ENCODE measurements around the gene PAGR1. TPM values are rescaled to one million over a fixed set of nuclear protein-coding genes. Genes with fewer than 3 reads are reported as not detected.
A peak's percentile ranks its signal among the peaks of the same experiment; 100 is the strongest.
"Not testable (repeated sequence)": the region's sequence is repeated elsewhere in the genome, so short reads cannot be mapped to it uniquely, and the experiment has no call there.

Gene PAGR1
- total RNA-seq, 1 donor from 2014 or later = 30.1 TPM

DNA sequence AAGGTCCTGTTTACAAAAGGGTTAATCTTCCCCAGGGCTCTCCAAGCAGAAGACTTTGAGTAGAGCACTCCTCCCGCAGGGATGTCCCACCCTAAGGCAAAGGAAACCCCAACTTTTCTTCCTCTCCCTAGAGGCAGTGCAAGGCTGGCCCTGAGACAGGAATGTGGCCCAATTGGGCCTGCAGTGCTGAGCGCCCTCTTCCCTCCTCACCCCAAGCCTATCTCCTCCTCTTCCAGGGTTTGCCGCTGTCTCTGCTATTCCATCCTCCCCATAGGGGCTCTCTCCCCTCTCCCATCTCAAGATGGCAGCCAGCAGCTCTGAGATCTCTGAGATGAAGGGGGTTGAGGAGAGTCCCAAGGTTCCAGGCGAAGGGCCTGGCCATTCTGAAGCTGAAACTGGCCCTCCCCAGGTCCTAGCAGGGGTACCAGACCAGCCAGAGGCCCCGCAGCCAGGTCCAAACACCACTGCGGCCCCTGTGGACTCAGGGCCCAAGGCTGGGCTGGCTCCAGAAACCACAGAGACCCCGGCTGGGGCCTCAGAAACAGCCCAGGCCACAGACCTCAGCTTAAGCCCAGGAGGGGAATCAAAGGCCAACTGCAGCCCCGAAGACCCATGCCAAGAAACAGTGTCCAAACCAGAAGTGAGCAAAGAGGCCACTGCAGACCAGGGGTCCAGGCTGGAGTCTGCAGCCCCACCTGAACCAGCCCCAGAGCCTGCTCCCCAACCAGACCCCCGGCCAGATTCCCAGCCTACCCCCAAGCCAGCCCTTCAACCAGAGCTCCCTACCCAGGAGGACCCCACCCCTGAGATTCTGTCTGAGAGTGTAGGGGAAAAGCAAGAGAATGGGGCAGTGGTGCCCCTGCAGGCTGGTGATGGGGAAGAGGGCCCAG, 3.0 kb upstream of the PAGR1 start:
- DNase-seq = no peak

DNA sequence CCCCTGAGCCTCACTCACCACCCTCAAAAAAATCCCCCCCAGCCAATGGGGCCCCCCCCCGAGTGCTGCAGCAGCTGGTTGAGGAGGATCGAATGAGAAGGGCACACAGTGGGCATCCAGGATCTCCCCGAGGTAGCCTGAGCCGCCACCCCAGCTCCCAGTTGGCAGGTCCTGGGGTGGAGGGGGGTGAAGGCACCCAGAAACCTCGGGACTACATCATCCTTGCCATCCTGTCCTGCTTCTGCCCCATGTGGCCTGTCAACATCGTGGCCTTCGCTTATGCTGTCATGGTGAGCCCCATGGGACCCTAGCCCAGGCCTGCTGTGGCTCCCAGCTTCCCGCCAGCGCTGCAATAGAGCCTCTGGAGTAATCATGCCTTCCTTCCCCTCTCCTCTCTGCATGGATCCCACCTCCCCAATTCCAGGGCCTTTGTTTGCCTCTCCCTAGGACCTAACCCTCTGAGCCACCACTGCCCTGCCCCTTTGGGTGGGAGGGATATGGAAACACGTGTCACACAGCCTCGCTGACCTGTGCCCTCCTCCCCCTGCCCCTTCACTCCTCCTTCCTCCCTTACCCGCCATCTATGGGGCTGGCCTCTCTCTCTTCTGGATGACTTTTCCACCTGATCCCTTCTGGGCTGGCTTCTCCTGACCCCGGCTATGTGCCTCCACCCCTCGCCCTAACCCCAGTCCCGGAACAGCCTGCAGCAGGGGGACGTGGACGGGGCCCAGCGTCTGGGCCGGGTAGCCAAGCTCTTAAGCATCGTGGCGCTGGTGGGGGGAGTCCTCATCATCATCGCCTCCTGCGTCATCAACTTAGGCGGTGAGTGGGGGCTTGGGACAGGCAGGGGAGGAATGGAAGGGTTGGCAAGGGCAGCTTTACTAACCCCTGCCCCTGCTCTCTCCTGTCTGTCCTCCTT, 2.0 kb upstream of the PAGR1 start:
- no peak for DNase-seq

DNA sequence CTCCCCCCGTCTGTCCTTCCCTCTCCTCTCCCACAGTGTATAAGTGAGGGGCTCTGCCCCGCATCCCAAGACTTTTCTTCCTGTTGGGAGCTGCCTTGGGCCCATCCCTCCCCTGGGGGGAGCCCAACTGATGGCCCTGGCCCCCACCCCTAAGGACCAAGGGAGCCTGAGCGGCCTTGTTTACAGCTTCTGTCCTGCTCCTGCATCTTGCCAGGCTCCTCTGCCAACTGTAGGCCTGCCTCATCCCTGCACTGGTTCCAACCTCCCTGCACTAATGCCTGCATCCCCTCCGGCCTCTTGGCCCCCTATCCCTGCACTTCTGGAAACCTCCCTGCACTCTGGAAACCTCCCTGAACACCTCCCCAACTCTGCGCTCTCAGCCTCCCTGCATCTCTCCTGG, 1.4 kb upstream of the PAGR1 start:
- no peak for DNase-seq

DNA sequence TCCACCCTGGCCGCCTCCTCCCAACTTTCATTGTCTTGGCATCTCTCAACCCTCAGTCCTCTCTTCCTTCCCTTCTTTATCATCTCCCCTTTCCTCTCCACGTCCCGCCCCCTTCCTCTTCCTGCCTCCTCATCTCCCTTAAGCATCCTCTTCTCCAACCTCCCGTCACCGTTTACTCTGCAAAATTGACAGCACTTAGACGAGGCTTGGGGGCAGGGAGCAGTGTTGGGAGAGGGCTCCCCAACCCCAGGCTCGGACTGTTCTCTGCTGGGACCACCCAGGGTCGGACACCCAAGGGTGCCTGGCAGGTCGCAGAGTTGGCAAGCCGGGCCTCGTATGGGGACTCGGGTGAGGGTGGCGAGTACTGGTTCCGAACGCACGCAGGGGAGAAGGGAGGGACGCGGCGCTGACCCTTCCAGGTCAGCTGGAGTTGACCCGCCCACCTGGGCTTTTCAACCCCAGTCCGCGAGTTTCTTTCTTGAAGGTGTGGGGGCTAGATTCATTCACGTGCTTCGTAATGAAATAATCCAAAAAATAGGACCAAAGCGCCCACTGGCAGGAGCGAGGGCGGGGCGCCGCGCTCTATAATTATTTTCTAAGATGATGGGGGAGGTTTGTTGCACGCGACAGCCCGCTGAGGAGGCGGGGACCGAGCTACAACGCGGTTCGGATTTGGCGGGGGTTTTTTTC, 775 bp upstream of the PAGR1 start:
- no peak for DNase-seq

DNA sequence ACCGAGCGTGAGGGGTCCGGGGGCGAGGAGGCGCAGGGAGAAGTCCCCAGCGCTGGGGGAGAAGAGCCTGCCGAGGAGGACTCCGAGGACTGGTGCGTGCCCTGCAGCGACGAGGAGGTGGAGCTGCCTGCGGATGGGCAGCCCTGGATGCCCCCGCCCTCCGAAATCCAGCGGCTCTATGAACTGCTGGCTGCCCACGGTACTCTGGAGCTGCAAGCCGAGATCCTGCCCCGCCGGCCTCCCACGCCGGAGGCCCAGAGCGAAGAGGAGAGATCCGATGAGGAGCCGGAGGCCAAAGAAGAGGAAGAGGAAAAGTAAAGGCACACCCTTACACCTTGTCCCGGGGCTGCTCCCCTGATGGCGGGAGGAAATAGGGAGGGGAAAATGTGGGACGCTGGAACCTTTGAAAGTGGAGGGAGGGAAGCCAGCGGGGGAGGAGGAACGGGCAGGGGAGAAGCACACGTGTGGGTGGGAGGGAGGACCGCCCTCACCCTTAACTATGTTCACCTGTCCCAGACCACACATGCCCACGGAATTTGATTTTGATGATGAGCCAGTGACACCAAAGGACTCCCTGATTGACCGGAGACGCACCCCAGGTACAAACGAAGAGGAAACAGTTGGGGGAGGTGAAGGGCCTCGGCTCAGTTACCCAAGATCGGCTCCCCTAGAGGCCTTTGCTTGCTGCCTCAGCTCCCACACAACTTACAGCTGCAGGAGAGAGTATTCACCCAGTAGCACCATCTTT, 916 bp downstream of the PAGR1 start:
- DNase-seq = peak; percentile 69

DNA sequence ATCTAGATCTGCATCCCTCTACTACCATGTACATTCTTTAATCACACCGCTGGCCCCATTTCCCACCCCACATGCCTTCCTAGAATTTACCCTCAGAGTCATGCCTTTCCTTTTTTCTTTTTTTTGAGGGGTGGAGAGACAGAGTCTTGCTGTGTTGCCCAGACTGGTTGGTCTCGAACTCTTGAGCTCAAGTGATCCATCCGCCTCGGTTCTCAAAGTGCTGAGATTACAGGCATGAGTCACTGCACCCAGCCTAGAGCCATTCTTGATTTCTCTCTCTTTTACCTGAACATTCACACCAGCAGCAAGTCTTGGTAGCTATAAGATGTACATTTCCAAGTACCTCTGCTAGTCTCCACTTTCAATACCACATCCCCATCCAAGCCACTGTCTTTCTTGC, 2.1 kb downstream of the PAGR1 start:
- no peak for DNase-seq

DNA sequence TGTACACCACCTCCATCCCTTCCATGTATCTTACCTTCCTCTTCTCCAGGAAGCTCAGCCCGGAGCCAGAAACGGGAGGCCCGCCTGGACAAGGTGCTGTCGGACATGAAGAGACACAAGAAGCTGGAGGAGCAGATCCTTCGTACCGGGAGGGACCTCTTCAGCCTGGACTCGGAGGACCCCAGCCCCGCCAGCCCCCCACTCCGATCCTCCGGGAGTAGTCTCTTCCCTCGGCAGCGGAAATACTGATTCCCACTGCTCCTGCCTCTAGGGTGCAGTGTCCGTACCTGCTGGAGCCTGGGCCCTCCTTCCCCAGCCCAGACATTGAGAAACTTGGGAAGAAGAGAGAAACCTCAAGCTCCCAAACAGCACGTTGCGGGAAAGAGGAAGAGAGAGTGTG, 3.6 kb downstream of the PAGR1 start:
- no peak for DNase-seq

DNA sequence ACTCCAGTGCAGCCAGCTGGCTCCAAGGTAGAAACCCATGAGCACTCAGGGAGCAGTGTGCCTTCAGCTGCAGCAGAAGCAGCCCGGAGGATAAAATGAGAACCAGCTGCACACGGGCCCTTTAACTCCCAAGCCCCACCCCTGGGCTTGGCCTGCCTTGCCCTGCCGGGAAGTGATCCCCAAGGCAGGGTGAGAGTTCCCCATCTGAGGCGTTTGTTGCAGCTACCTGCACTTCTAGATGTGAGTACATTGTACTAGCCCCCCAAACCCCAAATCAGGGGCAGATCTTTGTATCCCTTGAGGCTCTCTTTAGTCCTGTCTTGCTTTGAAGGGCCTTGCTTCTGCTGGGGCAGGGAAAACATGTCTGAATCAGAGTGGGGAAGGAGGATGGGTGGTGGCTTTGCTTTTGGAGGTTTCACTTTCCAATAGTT, 4.3 kb downstream of the PAGR1 start, which contains the start of gene MVP:
Gene MVP (plus strand): TSS at position 192 of the 431 bp plus-strand sequence. CDS start 10,088 bp downstream, outside the sequence.
- DNase-seq = peak; percentile 63

DNA sequence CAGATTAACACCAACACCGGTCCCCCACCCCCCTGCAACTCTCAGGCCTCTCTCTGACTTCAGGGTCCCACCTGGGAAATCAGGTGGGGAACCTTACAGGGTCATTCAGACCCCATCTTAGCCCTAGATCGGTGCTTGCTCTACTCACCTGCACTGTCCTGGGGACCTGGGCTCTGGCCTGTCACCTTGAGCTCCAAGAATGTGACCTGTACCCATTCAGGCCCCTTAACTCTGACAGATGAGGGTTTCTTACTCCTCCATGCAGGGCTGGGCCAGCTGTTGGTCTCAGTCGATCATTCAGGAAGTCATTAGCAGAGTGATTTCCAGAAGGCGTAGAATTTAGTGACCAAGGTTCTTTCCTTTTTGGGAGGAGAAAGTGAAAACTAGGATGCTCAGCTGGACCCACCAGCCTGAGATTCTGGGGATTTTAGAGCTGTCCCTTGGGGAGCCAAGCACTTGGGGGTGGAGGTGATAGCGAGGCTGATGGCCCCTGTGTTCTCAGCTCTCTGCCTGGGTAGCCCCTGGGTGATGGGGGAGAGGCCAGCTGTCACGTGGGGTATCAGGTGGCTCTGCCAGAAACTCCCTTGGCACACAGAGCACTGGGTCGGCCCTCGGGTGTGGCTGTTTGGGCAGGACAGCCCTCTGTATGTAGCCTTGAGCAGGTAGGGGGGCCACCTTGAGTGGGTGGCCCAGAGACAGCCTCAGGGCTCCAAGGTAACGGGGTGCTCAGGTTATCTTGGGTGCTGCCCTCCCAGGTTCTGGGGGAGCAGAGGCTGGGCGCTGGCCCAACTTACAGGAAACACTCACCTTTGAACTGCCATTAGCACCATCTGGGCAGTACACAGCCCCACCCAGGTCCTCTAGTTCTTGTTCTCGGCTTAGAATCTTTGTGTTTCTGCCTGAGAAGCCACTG, 5.0 kb downstream of the PAGR1 start:
- peak; percentile 34 for DNase-seq

DNA sequence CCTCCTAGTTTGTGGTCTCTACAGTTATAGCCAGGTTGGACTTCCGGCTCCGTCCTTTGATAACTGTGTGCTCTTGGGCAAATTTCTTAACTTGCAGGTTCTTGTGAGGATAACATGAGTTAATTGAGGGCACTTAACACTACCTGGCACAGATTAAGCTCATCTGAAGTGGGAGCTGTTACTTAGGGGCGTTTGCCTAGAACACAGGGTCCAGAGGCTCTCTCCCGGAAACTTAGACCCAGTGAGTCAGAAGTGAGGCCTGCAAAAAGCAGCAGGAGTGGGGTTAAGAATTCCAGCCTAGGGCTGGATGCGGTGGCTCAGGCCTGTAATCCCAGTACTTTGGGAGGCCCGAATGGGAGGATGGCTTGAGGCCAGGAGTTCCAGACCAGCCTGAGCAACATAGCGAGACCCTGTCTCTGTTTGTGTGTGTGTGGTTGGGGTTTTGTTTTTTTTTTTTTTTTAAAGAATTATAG, 5.7 kb downstream of the PAGR1 start:
- peak; percentile 76 for DNase-seq

DNA sequence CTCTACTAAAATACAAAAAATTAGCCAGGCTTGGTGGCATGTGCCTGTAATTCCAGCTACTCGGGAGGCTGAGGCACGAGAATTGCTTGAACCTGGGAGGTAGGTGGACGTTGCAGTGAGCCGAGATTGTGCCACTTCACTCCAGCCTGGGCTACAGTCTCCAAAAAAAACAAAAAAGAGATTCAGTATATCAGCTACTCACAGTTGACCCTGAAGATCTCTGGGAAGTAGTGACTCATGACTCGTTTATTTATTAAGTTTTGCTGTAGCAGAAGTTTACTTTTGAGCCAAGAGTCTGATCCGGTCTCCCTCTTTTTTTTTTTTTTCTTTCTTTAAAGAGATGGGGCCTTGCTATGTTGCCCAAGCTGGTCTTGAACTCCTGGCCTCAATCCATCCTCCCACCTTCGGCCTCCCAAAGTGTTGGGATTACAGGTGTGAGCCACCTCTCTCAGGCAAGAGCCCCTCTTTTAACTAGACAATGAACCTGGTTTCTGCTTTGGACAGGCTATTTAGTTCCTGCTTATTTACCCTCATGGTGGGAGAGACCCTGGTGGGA, 8.7 kb downstream of the PAGR1 start:
- DNase-seq = peak; percentile 85

DNA sequence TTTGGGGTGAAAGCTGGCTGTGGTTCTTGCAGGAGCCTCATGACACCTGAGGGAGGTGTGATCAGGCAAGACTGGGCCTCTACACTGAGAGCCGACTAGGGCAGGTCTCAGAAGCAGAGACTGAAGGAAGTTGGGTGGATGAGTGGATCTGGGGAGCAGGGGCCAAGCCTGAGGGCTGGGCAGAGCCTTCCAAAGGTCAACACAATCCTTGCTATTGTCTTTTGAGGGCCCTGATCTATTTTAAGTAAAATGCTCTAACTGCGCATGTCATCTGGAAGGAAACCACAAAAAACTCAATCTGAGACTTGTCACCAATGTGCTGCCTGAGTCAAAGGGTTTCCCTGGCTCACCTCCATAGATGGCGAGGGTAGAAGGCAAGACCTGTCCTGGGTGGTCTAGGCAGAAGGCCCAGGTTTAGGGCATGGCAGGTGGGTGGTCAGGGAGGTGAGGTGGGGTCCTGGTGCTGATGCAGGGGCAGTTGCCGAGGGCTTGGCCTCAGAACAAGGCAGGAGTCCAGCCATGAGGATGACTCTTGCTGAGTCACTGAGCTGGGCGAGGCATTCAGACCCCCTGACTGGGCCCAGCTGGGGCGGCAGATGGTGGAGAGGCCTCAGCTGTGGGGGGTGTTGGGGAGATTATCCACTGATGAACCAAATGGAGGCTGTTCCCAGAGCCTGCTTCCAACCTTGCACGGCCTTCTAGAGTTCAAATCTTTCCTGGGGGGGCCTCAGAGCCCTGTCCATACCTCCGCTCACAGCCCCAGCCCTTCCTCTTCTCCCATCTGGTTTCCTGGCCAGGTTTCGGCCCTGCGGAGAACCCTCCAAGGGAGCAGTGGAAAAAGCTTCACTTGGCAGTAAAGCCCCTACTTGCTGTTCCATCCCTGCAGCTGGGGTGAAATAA, 9.4 kb downstream of the PAGR1 start:
- peak; percentile 66 for DNase-seq

DNA sequence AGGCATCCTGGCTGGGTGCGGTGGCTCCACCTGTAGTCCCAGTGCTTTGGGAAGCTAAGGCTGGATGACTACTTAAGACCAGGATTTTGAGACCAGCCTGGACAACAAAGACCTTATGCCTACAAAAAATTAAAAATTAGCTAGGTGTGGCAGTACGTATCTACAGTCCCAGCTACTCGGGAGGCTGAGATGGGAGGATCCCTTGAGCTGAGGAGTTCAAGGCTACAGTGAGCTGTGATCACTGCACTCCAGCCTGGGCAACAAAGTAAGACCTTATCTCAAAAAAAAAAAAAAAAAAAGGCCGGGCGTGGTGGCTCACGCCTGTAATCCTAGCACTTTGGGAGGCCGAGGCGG, 10.4 kb downstream of the PAGR1 start:
- DNase-seq = no peak

DNA sequence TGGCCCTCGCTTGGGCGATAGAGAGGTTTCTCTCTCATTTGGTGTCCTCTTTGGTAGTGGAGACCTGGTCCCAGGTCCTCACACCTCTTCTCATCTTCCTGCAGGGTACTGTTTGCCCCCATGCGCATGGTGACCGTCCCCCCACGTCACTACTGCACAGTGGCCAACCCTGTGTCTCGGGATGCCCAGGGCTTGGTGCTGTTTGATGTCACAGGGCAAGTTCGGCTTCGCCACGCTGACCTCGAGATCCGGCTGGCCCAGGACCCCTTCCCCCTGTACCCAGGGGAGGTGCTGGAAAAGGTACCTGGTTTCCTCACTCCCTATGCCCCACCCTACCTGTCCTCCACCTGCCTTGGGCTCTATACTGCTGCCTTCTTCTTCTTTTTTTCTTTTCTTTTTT, 14.8 kb downstream of the PAGR1 start:
- DNase-seq = no peak

DNA sequence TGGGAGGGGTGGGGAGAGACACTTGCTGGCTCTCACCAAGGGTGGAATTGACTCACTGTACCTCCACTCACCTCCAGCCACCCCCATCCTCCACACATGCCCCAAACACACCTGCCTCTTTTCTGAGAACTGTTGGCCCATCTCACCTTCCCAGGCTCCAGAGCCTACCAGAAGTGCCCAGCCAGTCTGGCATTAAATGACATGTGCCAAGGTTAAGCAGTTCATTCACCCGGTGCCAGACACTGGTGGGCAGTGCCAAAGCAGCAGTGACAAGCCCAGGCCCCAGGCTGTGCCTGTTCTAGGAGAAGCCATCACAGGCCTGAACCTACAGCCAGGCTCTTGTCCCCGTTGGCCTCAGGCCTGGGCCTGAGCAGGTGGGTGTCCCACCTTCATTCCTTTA, 15.5 kb downstream of the PAGR1 start:
- no peak for DNase-seq

DNA sequence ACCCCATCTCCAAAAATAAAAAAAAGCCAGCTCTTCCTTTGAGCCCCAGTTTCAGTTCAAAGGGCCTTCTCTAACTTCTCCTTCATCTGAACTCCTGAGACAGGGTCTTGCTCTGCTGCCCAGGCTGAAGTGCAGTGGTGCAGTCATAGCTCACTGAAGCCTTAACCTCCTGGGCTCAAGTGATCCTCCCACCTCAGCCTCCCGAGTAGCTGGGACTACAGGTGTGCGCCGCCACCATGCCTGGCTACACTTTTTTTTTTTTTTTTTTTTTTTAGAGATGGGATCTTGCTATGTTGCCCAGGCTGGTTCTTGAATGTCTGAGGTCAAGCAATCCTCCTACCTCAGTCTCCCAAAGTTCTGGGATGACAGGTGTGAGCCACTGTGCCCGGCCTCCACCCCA, 17.3 kb downstream of the PAGR1 start:
- not testable (repeated sequence) for DNase-seq

DNA sequence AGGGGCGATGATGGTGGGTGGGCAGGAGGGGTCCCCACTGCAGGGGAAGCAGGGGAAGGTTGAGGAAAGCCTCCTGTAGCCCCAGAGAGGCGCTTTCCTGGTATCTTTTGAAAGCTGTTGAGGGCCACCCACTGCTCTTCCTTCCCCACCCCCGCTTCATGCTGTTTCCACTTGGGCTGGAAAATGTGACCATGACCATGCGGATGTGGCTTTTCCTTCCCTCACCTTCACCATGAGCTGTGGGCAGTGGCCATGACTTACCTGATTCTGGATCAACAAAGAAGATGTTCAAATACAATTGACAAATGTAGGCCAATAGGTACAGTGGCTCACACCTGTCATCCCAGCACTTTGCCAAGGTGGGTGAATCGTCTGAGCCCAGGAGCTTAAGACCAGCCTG, 18.1 kb downstream of the PAGR1 start:
- no peak for DNase-seq

DNA sequence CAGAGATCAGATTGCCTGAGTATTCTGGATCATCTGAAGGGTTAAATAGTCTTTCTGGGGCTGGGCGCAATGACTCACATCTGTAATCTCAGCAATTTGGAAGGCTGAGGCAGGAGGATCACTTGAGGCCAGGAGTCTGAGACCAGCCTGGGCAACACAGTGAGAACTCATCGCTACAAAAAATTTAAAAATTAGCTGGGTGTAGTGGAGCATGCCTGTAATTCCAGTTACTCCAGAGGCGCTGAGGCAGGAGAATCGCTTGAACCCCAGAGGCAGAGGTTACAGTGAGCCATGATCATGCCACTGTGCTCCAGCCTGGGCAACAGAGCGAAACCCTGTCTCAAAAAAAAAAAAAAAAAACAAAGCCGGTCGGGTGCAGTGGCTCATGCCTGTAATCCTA, 20.0 kb downstream of the PAGR1 start:
- DNase-seq = no peak

DNA sequence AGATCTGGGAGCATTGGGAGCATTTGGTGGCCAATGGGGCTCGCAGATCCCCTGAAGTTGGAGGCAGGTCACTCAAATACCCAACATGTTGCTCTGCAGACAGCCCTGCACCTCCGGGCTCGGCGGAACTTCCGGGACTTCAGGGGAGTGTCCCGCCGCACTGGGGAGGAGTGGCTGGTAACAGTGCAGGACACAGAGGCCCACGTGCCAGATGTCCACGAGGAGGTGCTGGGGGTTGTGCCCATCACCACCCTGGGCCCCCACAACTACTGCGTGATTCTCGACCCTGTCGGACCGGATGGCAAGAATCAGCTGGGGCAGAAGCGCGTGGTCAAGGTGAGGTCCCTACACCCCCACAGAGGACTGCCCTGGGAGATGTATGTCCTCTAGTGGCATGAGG, 20.7 kb downstream of the PAGR1 start:
- no peak for DNase-seq

DNA sequence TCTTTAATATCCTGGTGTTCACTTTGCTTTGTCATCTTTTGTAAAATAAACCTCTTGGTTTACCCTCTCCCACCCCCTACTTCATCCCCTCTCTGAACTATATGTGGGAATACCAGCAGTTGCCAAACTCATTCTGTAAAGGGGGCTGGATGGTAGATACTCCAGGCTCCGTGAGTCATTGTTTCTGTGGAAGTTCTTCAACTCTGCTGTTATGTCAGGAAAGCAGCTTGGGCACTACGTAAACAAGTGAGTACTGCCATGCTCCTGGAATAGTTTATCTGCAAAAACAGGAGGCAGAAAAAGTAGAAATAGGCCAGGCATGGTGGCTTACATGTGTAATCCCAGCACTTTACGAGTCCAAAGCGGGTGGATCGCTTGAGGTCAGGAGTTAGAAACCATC, 21.9 kb downstream of the PAGR1 start:
- peak; percentile 60 for DNase-seq

Data from dermis blood vessel endothelial cell (primary cell).